Activated CD4-positive, alpha-beta T cell treated with anti-CD3 and anti-CD28 coated beads, Interleukin-2, amount 10 ng/mL, durations not matched to agents 7 days and 5 days (primary cell): ENCODE measurements around the gene TPO. TPM values are rescaled to one million over a fixed set of nuclear protein-coding genes. Genes with fewer than 3 reads are reported as not detected.
"Not testable (repeated sequence)": the region's sequence is repeated elsewhere in the genome, so short reads cannot be mapped to it uniquely, and the experiment has no call there.

Experiments used
- CTCF ChIA-PET: fragments of 350-600 bp; sonication (Branson Sonifier 250); formaldehyde crosslinking; loops from one replicate; lab custom pipeline; 2021; ENCODE audit warnings: antibody characterized with exemption; lab: Charles Lee
- POLR2A ChIA-PET: fragments of 350-600 bp; sonication (Branson Sonifier 250); formaldehyde crosslinking; loops from one replicate; lab custom pipeline; 2021; ENCODE audit warnings: antibody characterized with exemption; lab: Charles Lee
- DNase-seq: peaks from one replicate; pipeline ENCODE4 v3.0.0-alpha.2; 2020
- H3K27ac Mint-ChIP-seq: one replicate; pipeline ENCODE4 v1.8.0; 2021; ENCODE audit warnings: mild to moderate bottlenecking, moderate library complexity, mixed read lengths
- H3K27me3 Mint-ChIP-seq: one replicate; pipeline ENCODE4 v1.8.0; 2021; ENCODE audit warnings: mixed read lengths
- H3K36me3 Mint-ChIP-seq: one replicate; pipeline ENCODE4 v1.8.0; 2021; ENCODE audit warnings: low read depth, mixed read lengths
- H3K4me1 Mint-ChIP-seq: one replicate; pipeline ENCODE4 v1.8.0; 2021; ENCODE audit warnings: mixed read lengths
- H3K4me3 Mint-ChIP-seq: one replicate; pipeline ENCODE4 v1.8.0; 2021; ENCODE audit warnings: mild to moderate bottlenecking, moderate library complexity, mixed read lengths
- H3K9me3 Mint-ChIP-seq: one replicate; pipeline ENCODE4 v1.8.0; 2021; ENCODE audit warnings: mixed read lengths
- total RNA-seq, 2 experiments: library from RNA; stranded (reverse); gene quantifications; one replicate each; pipeline ENCODE4 v1.2.3, GENCODE V29; 2021

TPO gene
- total RNA-seq, 2 experiments from 2014 or later, result 0.22 TPM; not detected in 1

GRCh38 chr2:1483551-1483950 is 70.3 kb downstream of the TPO start:
- ChIA-PET CTCF (no interaction called here), POLR2A (no interaction called here)
- Mint-ChIP-seq H3K36me3 (no peaks in the 10 kb centered on the region), H3K27me3 (peaks cover 3% of the 10 kb centered on the region), H3K4me1 (no peaks in the 10 kb centered on the region), H3K27ac (peak overlapping the region; percentile 55), H3K4me3 (no peak overlapping the region), H3K9me3 (no peaks in the 10 kb centered on the region)
- no peak for DNase-seq

GRCh38 chr2:1484131-1484884 is 71.0 kb downstream of the TPO start:
- ChIA-PET POLR2A (no interaction called here), CTCF (no interaction called here)
- Mint-ChIP-seq H3K9me3 (peaks cover 1% of the 10 kb centered on the region), H3K27me3 (peaks cover 3% of the 10 kb centered on the region), H3K27ac (no peak overlapping the region), H3K36me3 (no peaks in the 10 kb centered on the region), H3K4me3 (no peak overlapping the region), H3K4me1 (peaks cover under 1% of the 10 kb centered on the region)
- DNase-seq, result no peak

GRCh38 chr2:1486670-1487069 is 73.4 kb downstream of the TPO start:
- no peak for DNase-seq
- no peak overlapping the region for H3K4me3 Mint-ChIP-seq
- no peaks in the 10 kb centered on the region for H3K36me3 Mint-ChIP-seq
- H3K9me3 Mint-ChIP-seq, result peaks cover 3% of the 10 kb centered on the region
- CTCF ChIA-PET, result no interaction called here
- POLR2A ChIA-PET, result no interaction called here
- H3K27ac Mint-ChIP-seq, result no peak overlapping the region
- peaks cover 3% of the 10 kb centered on the region for H3K27me3 Mint-ChIP-seq
- H3K4me1 Mint-ChIP-seq, result peaks cover 1% of the 10 kb centered on the region

- Mint-ChIP-seq H3K9me3 (peaks cover 3% of the 10 kb centered on the region), H3K4me1 (peaks cover 1% of the 10 kb centered on the region), H3K4me3 (no peak overlapping the region), H3K27me3 (peaks cover 3% of the 10 kb centered on the region), H3K27ac (no peak overlapping the region), H3K36me3 (no peaks in the 10 kb centered on the region)
- no peak for DNase-seq
- POLR2A ChIA-PET, result no interaction called here
- CTCF ChIA-PET, result interaction anchor here (0.6 to 0.7 kb wide), 2 partner anchors 8 to 13 kb away, joined by 3 read pairs; no protein-coding TSS in a partner anchor
Measured at GRCh38 chr2:1487758-1488157, 74.5 kb downstream of the TPO start.

GRCh38 chr2:1488181-1488671 is 75.0 kb downstream of the TPO start:
- peaks cover 3% of the 10 kb centered on the region for H3K9me3 Mint-ChIP-seq
- CTCF ChIA-PET, result interaction anchor here (0.6 to 0.7 kb wide), 2 partner anchors 7 to 13 kb away, joined by 3 read pairs; no protein-coding TSS in a partner anchor
- peaks cover 3% of the 10 kb centered on the region for H3K27me3 Mint-ChIP-seq
- POLR2A ChIA-PET, result no interaction called here
- peaks cover 1% of the 10 kb centered on the region for H3K4me1 Mint-ChIP-seq
- H3K4me3 Mint-ChIP-seq, result no peak overlapping the region
- no peak overlapping the region for H3K27ac Mint-ChIP-seq
- no peak for DNase-seq
- no peaks in the 10 kb centered on the region for H3K36me3 Mint-ChIP-seq

- Mint-ChIP-seq H3K27ac (no peak overlapping the region), H3K4me1 (peaks cover 1% of the 10 kb centered on the region)
- CTCF ChIA-PET, result no interaction called here
Measured at GRCh38 chr2:1488851-1489250, 75.6 kb downstream of the TPO start.

GRCh38 chr2:1489486-1489885 is 76.2 kb downstream of the TPO start:
- H3K4me3 Mint-ChIP-seq, result no peak overlapping the region
- POLR2A ChIA-PET, result no interaction called here

More at GRCh38 chr2:1488851-1489250, 75.6 kb downstream of the TPO start:
- Mint-ChIP-seq H3K4me3 (no peak overlapping the region), H3K36me3 (no peaks in the 10 kb centered on the region), H3K9me3 (peaks cover 3% of the 10 kb centered on the region), H3K27me3 (peaks cover 3% of the 10 kb centered on the region)
- POLR2A ChIA-PET, result no interaction called here
- DNase-seq, result no peak

GRCh38 chr2:1490381-1490780 is 77.1 kb downstream of the TPO start:
- H3K36me3 Mint-ChIP-seq, H3K4me1 Mint-ChIP-seq, POLR2A ChIA-PET, H3K4me3 Mint-ChIP-seq, H3K27me3 Mint-ChIP-seq, H3K9me3 Mint-ChIP-seq, DNase-seq, CTCF ChIA-PET, H3K27ac Mint-ChIP-seq: not testable (repeated sequence)

More at GRCh38 chr2:1489486-1489885, 76.2 kb downstream of the TPO start:
- Mint-ChIP-seq H3K9me3 (peaks cover 3% of the 10 kb centered on the region), H3K27ac (peak overlapping the region; percentile 50), H3K27me3 (peaks cover 3% of the 10 kb centered on the region), H3K4me1 (peaks cover 1% of the 10 kb centered on the region), H3K36me3 (no peaks in the 10 kb centered on the region)
- CTCF ChIA-PET, result no interaction called here
- DNase-seq, result no peak

GRCh38 chr2:1491751-1492150 is 78.5 kb downstream of the TPO start:
- POLR2A ChIA-PET, result no interaction called here
- Mint-ChIP-seq H3K4me1 (peaks cover 9% of the 10 kb centered on the region), H3K4me3 (no peak overlapping the region), H3K9me3 (peaks cover 3% of the 10 kb centered on the region), H3K36me3 (no peaks in the 10 kb centered on the region), H3K27ac (no peak overlapping the region), H3K27me3 (no peaks in the 10 kb centered on the region)
- no peak for DNase-seq
- CTCF ChIA-PET, result no interaction called here

GRCh38 chr2:1492231-1492630 is 79.0 kb downstream of the TPO start:
- DNase-seq, H3K27ac Mint-ChIP-seq, H3K36me3 Mint-ChIP-seq, H3K4me1 Mint-ChIP-seq, H3K4me3 Mint-ChIP-seq, CTCF ChIA-PET, POLR2A ChIA-PET, H3K27me3 Mint-ChIP-seq, H3K9me3 Mint-ChIP-seq: not testable (repeated sequence)

- ChIA-PET POLR2A (no interaction called here), CTCF (no interaction called here)
- Mint-ChIP-seq H3K9me3 (peaks cover 3% of the 10 kb centered on the region), H3K36me3 (no peaks in the 10 kb centered on the region), H3K4me3 (no peak overlapping the region), H3K4me1 (peaks cover 9% of the 10 kb centered on the region), H3K27ac (no peak overlapping the region), H3K27me3 (no peaks in the 10 kb centered on the region)
- DNase-seq, result no peak
Measured at GRCh38 chr2:1492711-1493430, 79.6 kb downstream of the TPO start.

- Mint-ChIP-seq H3K27me3 (no peaks in the 10 kb centered on the region), H3K9me3 (peaks cover 3% of the 10 kb centered on the region), H3K4me1 (peaks cover 9% of the 10 kb centered on the region), H3K27ac (no peak overlapping the region), H3K4me3 (no peak overlapping the region), H3K36me3 (no peaks in the 10 kb centered on the region)
- CTCF ChIA-PET, result no interaction called here
- POLR2A ChIA-PET, result no interaction called here
- DNase-seq, result no peak
Measured at GRCh38 chr2:1493431-1494126, 80.3 kb downstream of the TPO start.

- ChIA-PET CTCF (no interaction called here), POLR2A (no interaction called here)
- Mint-ChIP-seq H3K4me3 (no peak overlapping the region), H3K4me1 (peaks cover 9% of the 10 kb centered on the region), H3K27ac (no peak overlapping the region), H3K36me3 (no peaks in the 10 kb centered on the region), H3K27me3 (no peaks in the 10 kb centered on the region), H3K9me3 (peaks cover 3% of the 10 kb centered on the region)
- DNase-seq, result no peak
Measured at GRCh38 chr2:1494257-1494656, 81.0 kb downstream of the TPO start.
